Spleen (tissue), 7 donors: Measurements from ENCODE around the gene FOXK1.

Experiments used
- CTCF ChIP-seq, 11 experiments: fragments of 200-600 bp in 7 of 11; fragments of 450-650 bp in 4 of 11; sonication (generic) in 4 of 11; IDR thresholded peaks in 8 of 11; conservative IDR thresholded peaks in 3 of 11; 1 replicate in 7 of 11; 2 replicates in 4 of 11; pipeline versions ENCODE4 v1.4.0 to v1.8.0; 2016 to 2021; ENCODE audit warnings: antibody characterized with exemption in 11 of 11, inconsistent platforms in 4 of 11, mild to moderate bottlenecking in 1 of 11
- POLR2AphosphoS5 ChIP-seq, 3 donors: sonication (generic); formaldehyde crosslinking; IDR thresholded peaks; one replicate each; pipeline ENCODE4 v1.5.1; 2017; ENCODE audit warnings: antibody characterized with exemption in 3 of 3
- donor health status: DM: no; HTN: no; CAD: no; lungs with moderate emphysema.
- donor health status: DM: no; HTN: no; CAD: no.
- donor health status: DM: no; HTN: no; CAD: no.

GRCh38 chr7:4729266-4729665, 47.2 kb downstream of the FOXK1 start:
- no peak for TF ChIP-seq CTCF (IDR thresholded peaks at IDR 0.05 in 8 of 11, conservative IDR thresholded peaks at IDR 0.05 in 3 of 11)
- TF ChIP-seq POLR2AphosphoS5 (IDR thresholded peaks at IDR 0.05), result no peak
